GM23248 (cell line): ENCODE measurements around the gene RBM47.

ENCODE experiments used
- EZH2 ChIP-seq: fragments of 200-600 bp; sonication (generic); IDR thresholded peaks from 2 replicates; pipeline ENCODE4 v1.6.1; 2018; ENCODE audit warnings: antibody characterized with exemption, mild to moderate bottlenecking; ENCODE audit not compliant: insufficient read depth, poor library complexity, severe bottlenecking
- EZH2phosphoT487 ChIP-seq: fragments of 200-600 bp; sonication (generic); IDR thresholded peaks from 2 replicates; pipeline ENCODE4 v1.6.1; 2018; ENCODE audit warnings: antibody characterized with exemption, moderate library complexity, mild to moderate bottlenecking, low read depth; ENCODE audit not compliant: insufficient read depth

DNA sequence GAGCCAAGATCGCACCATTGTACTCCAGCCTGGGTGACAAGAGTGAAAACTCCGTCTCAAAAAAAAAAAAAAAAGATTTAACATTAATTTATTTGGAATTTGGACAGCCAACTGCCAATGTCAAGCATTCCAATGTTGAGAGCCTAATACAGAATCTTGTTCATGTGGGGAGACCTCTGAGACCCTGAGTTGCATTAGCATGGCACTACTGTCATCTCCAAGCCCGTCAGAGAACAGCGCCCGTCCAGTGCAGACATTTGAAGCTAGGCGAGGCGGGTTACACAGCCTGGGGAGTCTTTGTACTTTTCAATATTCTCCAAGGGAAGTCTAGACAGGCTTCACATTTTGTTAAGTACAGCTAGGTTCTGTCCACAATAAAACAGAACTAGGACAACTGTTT lies 167.8 kb downstream of the RBM47 start:
- TF ChIP-seq EZH2 = no peak
- no peak for TF ChIP-seq EZH2phosphoT487
